SU-DHL-6 (cell line): Measurements from ENCODE around the gene FERMT2.

Source experiments
- CTCF ChIP-seq: fragments of 200-600 bp; sonication (generic); IDR thresholded peaks from one replicate; pipeline ENCODE4 v1.5.1; 2017; ENCODE audit warnings: antibody characterized with exemption, mild to moderate bottlenecking, low read length, moderate library complexity; ENCODE audit not compliant: insufficient read depth, poor library complexity, severe bottlenecking
- EZH2phosphoT487 ChIP-seq: fragments of 200-600 bp; sonication (generic), shearing (Covaris generic); conservative IDR thresholded peaks from 2 replicates; pipeline ENCODE4 v1.6.1; 2018; ENCODE audit warnings: mild to moderate bottlenecking, antibody characterized with exemption, low read length, moderate library complexity, mixed read lengths

GRCh38 chr14:52937306-52937705, 13.5 kb downstream of the FERMT2 start:
- TF ChIP-seq CTCF, result no peak
- TF ChIP-seq EZH2phosphoT487, result no peak
